Adrenal gland (tissue), 12 donors: ENCODE data around the gene MCU. TPM values are rescaled to one million over a fixed set of nuclear protein-coding genes. Genes with fewer than 3 reads are reported as not detected.
"Not testable (repeated sequence)": the region's sequence is repeated elsewhere in the genome, so short reads cannot be mapped to it uniquely, and the experiment has no call there.

Experiments
- DNase-seq, 7 donors: peaks; one replicate each; pipeline ENCODE4 v3.0.0-alpha.2; 2019 to 2020
- H3K27ac ChIP-seq, 5 donors: fragments of 200-600 bp; sonication (generic) in 4 of 5; 1 replicate in 3 of 5; 2 replicates in 2 of 5; pipeline versions ENCODE4 v1.5.1 to v1.8.0; 2016 to 2020; ENCODE audit warnings: mild to moderate bottlenecking in 1 of 5
- H3K27me3 ChIP-seq: fragments of 200-600 bp; 2 replicates; pipeline ENCODE4 v1.8.0; 2021
- H3K36me3 ChIP-seq, 2 donors: fragments of 200-600 bp; replicated peaks in 1 of 2; 1 replicate in 1 of 2; 2 replicates in 1 of 2; pipeline versions ENCODE4 v1.5.1 to v1.8.0; 2018 to 2022
- H3K4me1 ChIP-seq, 2 donors: fragments of 200-600 bp; replicated peaks in 1 of 2; 1 replicate in 1 of 2; 2 replicates in 1 of 2; pipeline versions ENCODE4 v1.5.1 to v1.8.0; 2018 to 2021
- H3K4me3 ChIP-seq, 4 donors: fragments of 200-600 bp; sonication (generic) in 3 of 4; one replicate each; pipeline ENCODE4 v1.5.1; 2016 to 2018
- H3K9me3 ChIP-seq, 3 donors: fragments of 200-600 bp; sonication (generic) in 1 of 3; replicated peaks in 1 of 3; 1 replicate in 2 of 3; 2 replicates in 1 of 3; pipeline versions ENCODE4 v1.5.1 to v1.8.0; 2016 to 2021
- CTCF ChIP-seq, 6 experiments: fragments of 450-650 bp in 4 of 6; fragments of 200-600 bp in 2 of 6; sonication (generic) in 1 of 6; IDR thresholded peaks; 1 replicate in 5 of 6; 2 replicates in 1 of 6; pipeline versions ENCODE4 v1.5.1 to v1.8.0; 2016 to 2021; ENCODE audit warnings: antibody characterized with exemption in 6 of 6, mild to moderate bottlenecking in 2 of 6, moderate library complexity in 1 of 6
- POLR2A ChIP-seq, 2 donors: fragments of 450-650 bp; IDR thresholded peaks; one replicate each; pipeline ENCODE4 v1.6.1; 2017; ENCODE audit warnings: antibody characterized with exemption in 2 of 2, mild to moderate bottlenecking in 2 of 2, moderate library complexity in 1 of 2
- whole genome bisulfite sequencing, 4 donors: extraction: QIAGEN DNeasy Blood & Tissue Kit in 2 of 4; methylation state at CpG; one replicate each; pipeline versions ENCODE4 v1.1.5 to v1.1.7; 2013 to 2017; 5-methylcytosine and 5-hydroxymethylcytosine counted together
- intact Hi-C, 2 donors: fragments of 100-400 bp; cut with DNase I; formaldehyde crosslinking; loops; one replicate each; pipeline versions ENCODE4 v1.14.1 to v1.15.0; 2022 to 2023
- polyA plus RNA-seq, 3 donors: library from polyadenylated mRNA; stranded (reverse); fragments of 200-250 nt in 2 of 3; fragments of 350-450 nt in 1 of 3; fragmentation: Illumina TruSeq in 1 of 3; extraction: RNeasy Lipid Tissue Mini Kit (QIAGEN cat#74804) in 1 of 3; gene quantifications; one replicate each; pipeline ENCODE4 v1.2.3, GENCODE V29; 2013 to 2014
- total RNA-seq, 9 donors: library from RNA; depleted of rRNA in 4 of 9; stranded (reverse); fragments of >200 nt in 4 of 9; fragments of 120-200 nt in 1 of 9; fragmentation: NEBNext Ultra II Directional in 1 of 9; extraction: Animal tissue kit (Norgen Biotek cat#: 25700) in 1 of 9; gene quantifications; one replicate each; pipeline versions ENCODE4 v1.1.0 to v1.2.4, GENCODE V29; 2013 to 2023
- donor health status: healthy with polysubstance abuse.
- donor health status: Bipolar disorder and iron deficiency.
- donor health status: DM: yes; HTN: yes; CAD: no.
- donor health status: DM: no; HTN: no; CAD: no.
- donor health status: DM: no; HTN: no; CAD: no.
- donor health status: DM: yes; HTN: yes; CAD: no.

The MCU gene
- total and polyA plus RNA-seq, 12 donors = 6.4 to 22.2 (median 14.9) TPM

- Histone ChIP-seq H3K4me3 (no peak overlapping the region), H3K36me3 (no peaks in the 10 kb centered on the region), H3K27ac (no peak overlapping the region), H3K4me1 (peaks cover 0 to 6% of the 10 kb centered on the region in 2 donors), H3K9me3 (no peaks in the 10 kb centered on the region), H3K27me3 (no peaks in the 10 kb centered on the region)
- no peak for DNase-seq
- intact Hi-C loops = no loop called here
- TF ChIP-seq CTCF (IDR thresholded peaks at IDR 0.05) (no peak), POLR2A (IDR thresholded peaks at IDR 0.05) (no peak)
- WGBS, 4 donors = 86 to 92% (median 88%) methylated on average over 4 of the region's 4 CpGs
These were observed 12.1 kb upstream of the MCU start for GRCh38 chr10:72679838-72680241.

GRCh38 chr10:72682638-72683037 is 9.3 kb upstream of the MCU start:
- Histone ChIP-seq H3K27ac (no peak overlapping the region), H3K4me3 (no peak overlapping the region), H3K27me3 (no peaks in the 10 kb centered on the region), H3K36me3 (no peaks in the 10 kb centered on the region), H3K9me3 (no peaks in the 10 kb centered on the region), H3K4me1 (no peaks in the 10 kb centered on the region)
- no peak for DNase-seq
- 80 to 86% (median 84%) methylated on average over 6 of the region's 6 CpGs for WGBS, 4 donors
- TF ChIP-seq CTCF (IDR thresholded peaks at IDR 0.05) (no peak), POLR2A (IDR thresholded peaks at IDR 0.05) (no peak)
- intact Hi-C loops = no loop called here

- TF ChIP-seq CTCF (IDR thresholded peaks at IDR 0.05) (no peak), POLR2A (IDR thresholded peaks at IDR 0.05) (no peak)
- H3K9me3 ChIP-seq = no peaks in the 10 kb centered on the region
- H3K27ac ChIP-seq = no peak overlapping the region
- intact Hi-C loops = no loop called here
- no peaks in the 10 kb centered on the region for H3K4me1 ChIP-seq
- WGBS, 4 donors = 86 to 88% (median 87%) methylated on average over 7 of the region's 7 CpGs
- no peaks in the 10 kb centered on the region for H3K27me3 ChIP-seq
- no peak for DNase-seq
- H3K4me3 ChIP-seq = no peak overlapping the region
- no peaks in the 10 kb centered on the region for H3K36me3 ChIP-seq
These were observed 6.5 kb upstream of the MCU start for GRCh38 chr10:72685264-72685921.

GRCh38 chr10:72686430-72686829 is 5.5 kb upstream of the MCU start:
- WGBS, 4 donors = 89 to 96% (median 90%) methylated on average over 8 of the region's 8 CpGs
- H3K27ac ChIP-seq, H3K27me3 ChIP-seq, H3K4me1 ChIP-seq, H3K9me3 ChIP-seq, H3K36me3 ChIP-seq, DNase-seq, intact Hi-C loops, H3K4me3 ChIP-seq: not testable (repeated sequence)

- intact Hi-C loops = no loop called here
- no peak for DNase-seq
- Histone ChIP-seq H3K9me3 (no peaks in the 10 kb centered on the region), H3K4me3 (no peak overlapping the region), H3K27me3 (no peaks in the 10 kb centered on the region), H3K27ac (no peak overlapping the region), H3K4me1 (peaks cover 0 to 6% of the 10 kb centered on the region in 2 donors), H3K36me3 (no peaks in the 10 kb centered on the region)
- WGBS, 4 donors = 79 to 86% (median 82%) methylated on average over 6 of the region's 6 CpGs
- TF ChIP-seq CTCF (IDR thresholded peaks at IDR 0.05) (no peak), POLR2A (IDR thresholded peaks at IDR 0.05) (no peak)
These were observed 4.9 kb upstream of the MCU start for GRCh38 chr10:72687035-72687434.
